ENCODE results near the gene RP2. TPM values are rescaled to one million over a fixed set of nuclear protein-coding genes. Genes with fewer than 3 reads are reported as not detected.

The RP2 gene
- total and polyA plus RNA-seq, 9 of the 15 experiments (the other 6 are each of a cell fraction or from before 2014, with no cell fraction given), result 2.0 to 6.9 (median 3.5) TPM

GRCh38 chrX:46864606-46865005, 27.8 kb downstream of the RP2 start:
- CTCF ChIA-PET (ENCODE audit: low intra/inter-chr PET ratio), result no interaction called here

GRCh38 chrX:46865281-46865680, 28.4 kb downstream of the RP2 start:
- no TSS peak for BruUV-seq (replicated peaks)
- Histone ChIP-seq H3K27ac (ENCODE audit: extremely low read depth, low read depth, low read length) (no peak overlapping the region), H3K9me1 (ENCODE audit: control insufficient read depth, insufficient read depth, low read length) (no peaks in the 10 kb centered on the region), H4K20me1 (replicated peaks; ENCODE audit: control insufficient read depth, insufficient read depth, low read length) (no peaks in the 10 kb centered on the region), H3K4me1 (replicated peaks in 1 of 2; ENCODE audit: control insufficient read depth in 2 of 2, insufficient read depth in 2 of 2, low read length in 2 of 2) (no peaks in the 10 kb centered on the region; a peak in 1 of 5 replicates), H3K4me2 (ENCODE audit: insufficient read depth, low read length) (no peak overlapping the region), H2AFZ (ENCODE audit: low read depth, low read length) (no peak overlapping the region), H3K9ac (ENCODE audit: insufficient read depth in 1 of 2, low read depth in 2 of 2, low read length in 2 of 2) (no peak overlapping the region), H3K27me3 (ENCODE audit: control insufficient read depth in 2 of 2, insufficient read depth in 2 of 2, low read length in 2 of 2) (no peaks in the 10 kb centered on the region), H3K4me3 (no peak overlapping the region), H3K9me3 (replicated peaks; ENCODE audit: control insufficient read depth, insufficient read depth, low read depth, low read length) (no peaks in the 10 kb centered on the region), H3K79me2 (ENCODE audit: control insufficient read depth, insufficient read depth, low read length) (no peaks in the 10 kb centered on the region), H3K36me3 (ENCODE audit: control insufficient read depth, insufficient read depth, low read length) (no peaks in the 10 kb centered on the region)
- in situ Hi-C loops (cut with MboI), result no loop called here
- no peak for FAIRE-seq
- DNase-seq (ENCODE audit: extremely low read depth in 1 of 4, low spot score in 3 of 4), result no peak
- ChIA-PET POLR2A (no interaction called here), CTCF (ENCODE audit: low intra/inter-chr PET ratio) (no interaction called here)
- intact Hi-C loops (cut with micrococcal nuclease), result no loop called here
- TF ChIP-seq ZFP1 (CRISPR knock-in tag; IDR thresholded peaks at IDR 0.05) (no peak), RB1 (IDR thresholded peaks at IDR 0.05; ENCODE audit: low read depth) (no peak), ILF3 (IDR thresholded peaks at IDR 0.05; ENCODE audit: borderline replicate concordance) (no peak), WHSC1 (IDR thresholded peaks at IDR 0.05; ENCODE audit: low read length) (no peak), HMG20B (CRISPR knock-in tag; IDR thresholded peaks at IDR 0.05) (no peak), NFXL1 (CRISPR knock-in tag; IDR thresholded peaks at IDR 0.05) (no peak), BMI1 (IDR thresholded peaks at IDR 0.05; ENCODE audit: low read length) (no peak), SP1 (CRISPR knock-in tag; IDR thresholded peaks at IDR 0.05) (no peak), ZNF253 (CRISPR knock-in tag; conservative IDR thresholded peaks at IDR 0.05) (no peak), ZNF77 (CRISPR knock-in tag; IDR thresholded peaks at IDR 0.05) (no peak), CBFB (CRISPR knock-in tag; IDR thresholded peaks at IDR 0.05) (no peak), CXXC5 (CRISPR knock-in tag; IDR thresholded peaks at IDR 0.05) (no peak), IRF9 (tag; IDR thresholded peaks at IDR 0.05) (no peak), ZNF644 (tag; IDR thresholded peaks at IDR 0.05; ENCODE audit: low read depth) (no peak), NR2C2 (CRISPR knock-in tag; IDR thresholded peaks at IDR 0.05) (no peak), NR2C2 (tag; IDR thresholded peaks at IDR 0.05) (no peak), PTTG1 (tag; IDR thresholded peaks at IDR 0.05; ENCODE audit: low read depth) (no peak)
- WGBS (ENCODE audit: insufficient coverage, low coverage, missing lambda C conversion rate), result 54% methylated on average over 2 of the region's 4 CpGs
- no peak for ATAC-seq

More at GRCh38 chrX:46864606-46865005, 27.8 kb downstream of the RP2 start:
- H3K36me3 ChIP-seq (ENCODE audit: control insufficient read depth, insufficient read depth, low read length), result no peaks in the 10 kb centered on the region
- H3K9ac ChIP-seq (ENCODE audit: insufficient read depth in 1 of 2, low read depth in 2 of 2, low read length in 2 of 2), result no peak overlapping the region
- no peaks in the 10 kb centered on the region for H3K9me3 ChIP-seq (replicated peaks; ENCODE audit: control insufficient read depth, insufficient read depth, low read depth, low read length)
- no TSS peak for BruUV-seq (replicated peaks)
- no peaks in the 10 kb centered on the region for H3K9me1 ChIP-seq (ENCODE audit: control insufficient read depth, insufficient read depth, low read length)
- FAIRE-seq, result no peak
- no peaks in the 10 kb centered on the region for H4K20me1 ChIP-seq (replicated peaks; ENCODE audit: control insufficient read depth, insufficient read depth, low read length)
- H3K79me2 ChIP-seq (ENCODE audit: control insufficient read depth, insufficient read depth, low read length), result no peaks in the 10 kb centered on the region
- POLR2A ChIA-PET, result no interaction called here
- WGBS (ENCODE audit: insufficient coverage, low coverage, missing lambda C conversion rate), result 63% methylated on average over 2 of the region's 2 CpGs
- intact Hi-C loops (cut with micrococcal nuclease), result no loop called here
- H3K4me3 ChIP-seq, result no peak overlapping the region
- in situ Hi-C loops (cut with MboI), result no loop called here
- DNase-seq (ENCODE audit: extremely low read depth in 1 of 4, low spot score in 3 of 4), result no peak
- H3K27me3 ChIP-seq (ENCODE audit: control insufficient read depth in 2 of 2, insufficient read depth in 2 of 2, low read length in 2 of 2), result no peaks in the 10 kb centered on the region
- no peak overlapping the region for H2AFZ ChIP-seq (ENCODE audit: low read depth, low read length)
- TF ChIP-seq JUND (IDR thresholded peaks at IDR 0.05; ENCODE audit: borderline replicate concordance, low read depth, low read length), result no peak
- TF ChIP-seq JUND (tag; IDR thresholded peaks at IDR 0.05; ENCODE audit: borderline replicate concordance, low read depth, low read length), result no peak
- TF ChIP-seq ZNF79 (CRISPR knock-in tag; IDR thresholded peaks at IDR 0.05; ENCODE audit: low read depth), result no peak
- no peak for TF ChIP-seq CREM (IDR thresholded peaks at IDR 0.05; ENCODE audit: low read depth)
- no peaks in the 10 kb centered on the region; a peak in 1 of 5 replicates for H3K4me1 ChIP-seq (replicated peaks in 1 of 2; ENCODE audit: control insufficient read depth in 2 of 2, insufficient read depth in 2 of 2, low read length in 2 of 2)
- no peak for ATAC-seq
- no peak overlapping the region for H3K4me2 ChIP-seq (ENCODE audit: insufficient read depth, low read length)
- H3K27ac ChIP-seq (ENCODE audit: extremely low read depth, low read depth, low read length), result no peak overlapping the region

All from K562 (cell line).